Temporal lobe (tissue), 1 donor: ENCODE results near the gene AQR. TPM values are rescaled to one million over a fixed set of nuclear protein-coding genes. Genes with fewer than 3 reads are reported as not detected.

Experiments
- total RNA-seq: library from RNA; depleted of rRNA; stranded (reverse); fragments of >200 nt; gene quantifications from one replicate; pipeline ENCODE4 v1.2.3, GENCODE V29; 2014

AQR gene
- total RNA-seq, 1 donor from 2014 or later, result 29.7 TPM

Other genes starting within 250 kb of the AQR start
- 2.2 TPM for gene GJD2, start 214.7 kb downstream of the AQR start, total RNA-seq
- gene ACTC1, start 174.2 kb downstream of the AQR start, total RNA-seq, result 0.25 TPM
- 94.7 TPM for gene ZNF770, start 18.5 kb upstream of the AQR start, total RNA-seq
- 0.25 TPM for gene NANOGP8, start 115.6 kb upstream of the AQR start, total RNA-seq